ENCODE results near the gene EFHD2.

EFHD2 gene

GRCh38 chr1:15360700-15361099 is 49.0 kb upstream of the EFHD2 start (continued):
- TF ChIP-seq KLF16 (tag by site-specific recombination; IDR thresholded peaks at IDR 0.05), result no peak
- no peak for TF ChIP-seq ZXDB (tag by site-specific recombination; IDR thresholded peaks at IDR 0.05)
- TF ChIP-seq ZNF354C (tag by site-specific recombination; IDR thresholded peaks at IDR 0.05; ENCODE audit: borderline replicate concordance, low read depth), result no peak
- no peak for TF ChIP-seq ZNF26 (tag by site-specific recombination; IDR thresholded peaks at IDR 0.05)
- no peak for TF ChIP-seq ZNF777 (tag by site-specific recombination; IDR thresholded peaks at IDR 0.05; ENCODE audit: borderline replicate concordance)
- no peak for TF ChIP-seq KLF10 (tag by site-specific recombination; IDR thresholded peaks at IDR 0.05)
- no peak for TF ChIP-seq EGR2 (tag by site-specific recombination; IDR thresholded peaks at IDR 0.05; ENCODE audit: low read depth)
- no peak for TF ChIP-seq ZNF449 (tag by site-specific recombination; IDR thresholded peaks at IDR 0.05)
- no peak for TF ChIP-seq ZBTB26 (tag by site-specific recombination; optimal IDR thresholded peaks at IDR 0.05)
- no peak for TF ChIP-seq KLF1 (tag by site-specific recombination; IDR thresholded peaks at IDR 0.05)
- no peak for TF ChIP-seq ZNF112 (tag by site-specific recombination; IDR thresholded peaks at IDR 0.05)

GRCh38 chr1:15362096-15362736 is 47.5 kb upstream of the EFHD2 start:
- no peak overlapping the region for H3K4me3 ChIP-seq (ENCODE audit: low read depth, low read length)
- no peaks in the 10 kb centered on the region for H3K4me1 ChIP-seq (ENCODE audit: control insufficient read depth, insufficient read depth, low read length)
- ChIA-PET POLR2A (no interaction called here), CTCF (no interaction called here)
- no peaks in the 10 kb centered on the region for H3K36me3 ChIP-seq (ENCODE audit: control insufficient read depth in 2 of 2, insufficient read depth in 1 of 2, low read length in 2 of 2)
- H3K27ac ChIP-seq (ENCODE audit: extremely low read depth, low read depth, low read length), result no peak overlapping the region
- no peaks in the 10 kb centered on the region for H3K9me3 ChIP-seq (ENCODE audit: control insufficient read depth, insufficient read depth, low read depth, low read length)
- TF ChIP-seq GLI2 (tag by site-specific recombination; IDR thresholded peaks at IDR 0.05; ENCODE audit: borderline replicate concordance, low read depth) (no peak), ZNF843 (tag by site-specific recombination; IDR thresholded peaks at IDR 0.05) (no peak), ZNF585B (tag by site-specific recombination; IDR thresholded peaks at IDR 0.05) (no peak), ATF2 (tag by site-specific recombination; IDR thresholded peaks at IDR 0.05; ENCODE audit: low read depth) (no peak), ZNF549 (tag by site-specific recombination; IDR thresholded peaks at IDR 0.05) (no peak), ZNF518A (tag by site-specific recombination; conservative IDR thresholded peaks at IDR 0.05; ENCODE audit: low read depth) (no peak), ZBTB17 (tag by site-specific recombination; IDR thresholded peaks at IDR 0.05) (no peak), IKZF3 (tag by site-specific recombination; IDR thresholded peaks at IDR 0.05) (no peak), ZEB2 (tag by site-specific recombination; IDR thresholded peaks at IDR 0.05) (no peak), MYNN (tag by site-specific recombination; IDR thresholded peaks at IDR 0.05; ENCODE audit: borderline replicate concordance) (no peak), BCL11B (tag by site-specific recombination; IDR thresholded peaks at IDR 0.05; ENCODE audit: low read depth) (no peak), ZNF621 (tag by site-specific recombination; IDR thresholded peaks at IDR 0.05) (no peak), PRDM6 (tag by site-specific recombination; IDR thresholded peaks at IDR 0.05) (no peak), ZNF114 (tag by site-specific recombination; IDR thresholded peaks at IDR 0.05) (no peak)

Measured in HEK293 (cell line).